GM10266 (cell line): ENCODE results near the gene COL18A1.
"Not testable (repeated sequence)": the region's sequence is repeated elsewhere in the genome, so short reads cannot be mapped to it uniquely, and the experiment has no call there.

Source experiments
- DNase-seq: peaks from one replicate; pipeline ENCODE4 v3.0.0; 2012; ENCODE audit errors: extremely low spot score
- TF ChIP-seq, protein P1 (sequence below): IDR thresholded peaks from 2 replicates; pipeline ENCODE4 v1.5.1; 2012; ENCODE audit warnings: mild to moderate bottlenecking, low read depth; ENCODE audit not compliant: control insufficient read depth, insufficient read depth; ENCODE audit errors: missing control alignments

Gene COL18A1

DNA sequence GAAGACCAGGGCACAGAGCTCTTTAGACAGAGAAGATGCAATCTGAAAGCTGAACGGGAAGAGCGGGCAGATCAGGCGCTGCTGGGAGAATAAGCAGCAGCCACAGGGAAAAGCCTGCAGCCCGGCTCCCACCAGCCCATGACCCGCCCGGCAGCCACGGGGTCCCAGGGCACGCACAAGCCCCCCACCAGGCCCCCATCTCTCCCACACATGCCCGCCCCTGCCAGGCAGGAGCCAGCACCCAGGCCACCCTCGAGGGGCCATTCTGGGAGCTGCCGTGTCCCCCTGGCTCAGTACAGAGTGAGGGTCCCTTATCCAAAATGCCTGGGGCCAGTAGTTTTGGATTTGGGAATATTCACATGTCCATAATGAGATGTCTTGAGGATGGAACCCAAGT lies 120.9 kb downstream of the COL18A1 start:
- TF ChIP-seq, protein P1, sequence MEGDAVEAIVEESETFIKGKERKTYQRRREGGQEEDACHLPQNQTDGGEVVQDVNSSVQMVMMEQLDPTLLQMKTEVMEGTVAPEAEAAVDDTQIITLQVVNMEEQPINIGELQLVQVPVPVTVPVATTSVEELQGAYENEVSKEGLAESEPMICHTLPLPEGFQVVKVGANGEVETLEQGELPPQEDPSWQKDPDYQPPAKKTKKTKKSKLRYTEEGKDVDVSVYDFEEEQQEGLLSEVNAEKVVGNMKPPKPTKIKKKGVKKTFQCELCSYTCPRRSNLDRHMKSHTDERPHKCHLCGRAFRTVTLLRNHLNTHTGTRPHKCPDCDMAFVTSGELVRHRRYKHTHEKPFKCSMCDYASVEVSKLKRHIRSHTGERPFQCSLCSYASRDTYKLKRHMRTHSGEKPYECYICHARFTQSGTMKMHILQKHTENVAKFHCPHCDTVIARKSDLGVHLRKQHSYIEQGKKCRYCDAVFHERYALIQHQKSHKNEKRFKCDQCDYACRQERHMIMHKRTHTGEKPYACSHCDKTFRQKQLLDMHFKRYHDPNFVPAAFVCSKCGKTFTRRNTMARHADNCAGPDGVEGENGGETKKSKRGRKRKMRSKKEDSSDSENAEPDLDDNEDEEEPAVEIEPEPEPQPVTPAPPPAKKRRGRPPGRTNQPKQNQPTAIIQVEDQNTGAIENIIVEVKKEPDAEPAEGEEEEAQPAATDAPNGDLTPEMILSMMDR = no peak
- DNase-seq = no peak

DNA sequence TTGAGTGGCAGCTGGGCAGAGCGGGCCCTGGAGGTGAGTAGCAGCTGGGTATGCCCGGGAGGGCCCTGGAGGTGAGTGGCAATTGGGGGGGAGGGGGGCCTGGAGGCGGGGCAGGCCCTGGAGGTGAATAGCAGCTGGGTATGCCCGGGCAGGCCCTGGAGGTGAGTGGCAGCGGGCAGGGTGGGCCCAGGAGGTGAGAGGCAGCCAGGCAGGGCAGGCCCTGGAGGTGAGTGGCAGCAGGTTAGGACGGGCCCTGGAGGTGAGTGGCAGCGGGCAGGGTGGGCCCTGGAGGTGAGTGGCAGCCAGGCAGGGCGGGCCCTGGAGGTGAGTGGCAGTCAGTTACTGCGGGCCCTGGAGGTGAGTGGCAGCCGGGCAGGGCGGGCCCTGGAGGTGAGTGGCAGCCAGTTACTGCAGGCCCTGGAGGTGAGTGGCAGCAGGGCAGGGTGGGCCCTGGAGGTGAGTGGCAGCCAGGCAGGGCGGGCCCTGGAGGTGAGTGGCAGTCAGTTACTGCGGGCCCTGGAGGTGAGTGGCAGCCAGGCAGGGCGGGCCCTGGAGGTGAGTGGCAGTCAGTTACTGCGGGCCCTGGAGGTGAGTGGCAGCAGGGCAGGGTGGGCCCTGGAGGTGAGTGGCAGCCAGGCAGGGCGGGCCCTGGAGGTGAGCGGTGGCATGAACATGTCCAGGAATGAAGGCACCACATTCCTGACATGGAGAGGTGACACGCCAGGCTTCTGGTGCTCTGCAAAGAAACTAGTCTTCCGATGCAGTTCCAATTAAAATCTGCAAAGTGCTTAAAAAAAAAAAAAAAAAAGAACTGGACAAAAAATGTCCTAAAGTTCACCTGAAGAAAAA lies 122.4 kb downstream of the COL18A1 start:
- not testable (repeated sequence) for DNase-seq

DNA sequence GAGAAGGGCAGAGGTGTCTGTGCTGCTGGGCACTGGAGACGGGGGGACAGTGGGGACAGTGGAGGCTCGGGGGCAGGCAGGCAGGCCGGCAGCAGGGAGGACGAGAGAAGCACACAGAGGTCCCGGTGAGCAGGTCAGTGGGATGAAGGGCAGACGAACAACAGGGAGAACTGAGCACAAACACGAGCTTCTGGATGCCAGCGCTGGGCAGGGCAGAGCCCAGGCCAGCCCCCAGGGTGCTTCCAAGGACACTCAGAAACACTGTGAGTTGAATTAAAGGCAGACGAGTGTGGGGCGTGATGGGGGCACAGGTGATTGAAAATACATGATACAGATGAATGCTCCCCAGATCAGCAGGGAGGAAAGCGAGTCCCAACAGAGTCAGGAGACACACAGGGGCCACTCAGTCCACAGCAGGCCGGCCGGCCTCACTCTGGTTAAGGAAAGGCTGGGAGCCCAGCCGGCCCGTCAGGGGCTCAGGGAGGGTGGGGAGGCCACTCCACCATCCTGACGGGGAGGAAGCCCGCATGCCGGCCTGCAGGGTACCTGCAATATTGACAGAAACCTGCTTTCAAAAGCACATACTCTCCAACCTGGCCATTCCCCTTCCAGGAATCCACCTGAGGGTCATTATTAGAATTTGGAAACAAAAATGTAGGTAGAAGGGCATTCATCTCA lies 123.2 kb downstream of the COL18A1 start:
- no peak for DNase-seq
- TF ChIP-seq, protein P1 = no peak

DNA sequence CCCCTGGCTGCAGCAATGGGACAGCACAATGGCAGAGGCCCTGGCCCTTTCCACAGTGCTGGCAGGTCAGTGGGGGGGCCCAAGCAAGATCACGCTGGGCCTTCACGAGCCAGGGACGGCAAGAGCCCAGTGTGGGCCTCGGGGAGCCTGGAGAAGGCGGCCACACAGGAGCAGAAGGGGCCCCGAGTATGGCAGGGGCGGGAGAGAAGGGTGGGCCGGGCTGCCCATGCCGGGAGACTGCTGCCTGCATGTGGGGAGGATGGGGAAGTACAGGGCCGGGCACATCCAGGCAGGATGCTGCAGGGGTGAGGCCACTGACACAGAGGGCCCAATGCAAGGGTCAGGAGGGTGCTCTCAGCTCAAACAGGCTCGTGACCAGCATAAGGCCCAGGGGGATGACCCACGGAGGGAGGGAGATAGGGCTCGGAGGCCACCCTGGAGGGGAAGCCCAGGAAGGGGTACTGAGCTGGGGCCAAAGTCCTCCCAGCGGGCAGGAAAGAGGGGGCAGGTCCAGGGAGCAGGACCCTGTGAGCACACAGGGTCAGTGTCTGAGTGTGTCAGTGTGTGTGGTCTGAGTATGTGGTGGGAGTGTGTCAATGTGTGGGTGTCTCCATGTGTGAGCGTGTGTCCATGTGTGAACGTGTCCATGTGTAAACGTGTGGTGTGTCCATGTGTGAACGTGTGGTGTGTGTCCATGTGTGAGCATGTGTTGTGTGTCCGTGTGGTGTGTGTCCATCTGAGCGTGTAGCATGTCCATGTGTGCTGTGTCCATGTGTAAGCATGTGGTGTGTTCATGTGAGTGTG lies 124.2 kb downstream of the COL18A1 start:
- TF ChIP-seq, protein P1 = no peak
- no peak for DNase-seq

DNA sequence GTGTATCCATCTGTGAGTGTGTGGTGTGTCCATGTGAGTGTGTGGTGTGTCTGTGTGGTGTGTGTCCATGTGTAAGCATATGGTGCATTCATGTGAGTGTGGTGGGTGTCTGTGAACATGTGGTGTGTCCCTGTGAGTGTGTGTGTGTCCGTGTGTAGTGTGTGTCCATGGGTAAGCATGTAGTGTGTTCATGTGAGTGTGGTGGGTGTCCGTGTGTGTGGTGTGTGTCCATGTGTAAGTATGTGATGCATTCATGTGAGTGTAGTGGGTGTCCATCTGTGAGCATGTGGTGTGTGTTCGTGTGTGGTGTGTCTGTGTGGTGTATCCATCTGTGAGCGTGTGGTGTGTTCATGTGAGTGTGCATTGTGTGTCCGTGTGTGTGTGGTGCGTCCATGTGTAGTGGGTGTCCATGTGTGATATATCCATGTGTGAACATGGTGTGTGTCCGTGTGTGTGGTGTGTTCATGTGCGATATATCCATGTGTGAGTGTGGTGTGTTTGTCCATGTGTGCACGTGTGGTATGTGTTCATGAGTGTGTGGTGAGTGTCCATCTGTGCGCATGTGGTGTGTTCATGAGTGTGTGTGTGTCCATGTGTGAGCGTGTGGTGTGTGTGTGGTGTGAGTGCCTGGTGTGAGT lies 124.9 kb downstream of the COL18A1 start:
- DNase-seq = no peak
- TF ChIP-seq, protein P1 = no peak

DNA sequence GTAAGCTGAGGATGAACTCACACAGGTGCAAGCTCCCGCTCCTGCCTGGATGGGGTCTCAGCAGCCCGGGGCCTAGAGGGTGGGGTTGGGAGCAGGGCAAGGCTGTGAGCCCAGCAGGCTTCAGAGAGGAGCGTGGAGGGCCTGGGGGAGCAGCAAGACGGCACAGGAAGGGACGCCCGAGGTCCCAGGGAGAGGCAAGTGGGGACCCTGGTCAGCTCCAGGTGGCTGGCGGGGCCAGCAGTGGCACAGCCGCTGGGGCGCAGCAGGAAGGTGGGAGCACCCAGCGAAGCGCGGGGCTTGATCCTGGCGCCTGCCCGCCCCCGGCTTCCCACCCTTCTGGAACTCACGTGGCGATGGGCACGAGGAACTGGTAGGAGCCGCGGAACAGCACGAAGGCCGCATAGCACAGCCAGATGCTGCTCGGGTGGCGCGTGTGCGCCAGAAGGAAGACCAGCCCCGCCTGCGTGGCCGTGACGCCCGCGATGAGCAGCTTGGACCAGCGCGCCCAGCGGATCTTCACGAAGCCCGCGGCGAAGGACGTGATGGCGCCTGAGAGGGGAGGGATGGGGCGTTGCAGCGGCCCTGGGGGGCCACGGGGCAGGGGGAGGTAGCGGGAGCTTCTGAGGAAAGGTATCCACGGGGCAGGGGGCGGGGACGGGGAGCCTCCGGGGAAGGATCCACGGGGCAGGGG lies 125.6 kb downstream of the COL18A1 start:
- TF ChIP-seq, protein P1 = no peak

DNA sequence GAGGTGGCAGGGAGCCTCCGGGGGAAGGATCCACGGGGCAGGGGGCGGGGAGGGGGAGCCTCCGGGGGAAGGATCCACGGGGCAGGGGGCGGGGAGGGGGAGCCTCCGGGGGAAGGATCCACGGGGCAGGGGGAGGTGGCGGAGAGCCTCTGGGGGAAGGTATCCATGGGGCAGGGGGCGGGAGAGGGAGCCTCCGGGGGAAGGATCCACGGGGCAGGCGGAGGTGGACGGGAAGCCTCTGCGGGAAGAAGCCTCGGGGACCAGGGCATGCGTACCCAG lies 126.1 kb downstream of the COL18A1 start:
- DNase-seq = not testable (repeated sequence)

More for the DNA sequence above, 125.6 kb downstream of the COL18A1 start:
- DNase-seq = no peak
